ENCODE data around the gene SH2D3C. TPM values are rescaled to one million over a fixed set of nuclear protein-coding genes. Genes with fewer than 3 reads are reported as not detected.

Gene SH2D3C
- total and polyA plus RNA-seq, 9 donors, result 1.9 to 17.0 (median 4.6) TPM

DNA sequence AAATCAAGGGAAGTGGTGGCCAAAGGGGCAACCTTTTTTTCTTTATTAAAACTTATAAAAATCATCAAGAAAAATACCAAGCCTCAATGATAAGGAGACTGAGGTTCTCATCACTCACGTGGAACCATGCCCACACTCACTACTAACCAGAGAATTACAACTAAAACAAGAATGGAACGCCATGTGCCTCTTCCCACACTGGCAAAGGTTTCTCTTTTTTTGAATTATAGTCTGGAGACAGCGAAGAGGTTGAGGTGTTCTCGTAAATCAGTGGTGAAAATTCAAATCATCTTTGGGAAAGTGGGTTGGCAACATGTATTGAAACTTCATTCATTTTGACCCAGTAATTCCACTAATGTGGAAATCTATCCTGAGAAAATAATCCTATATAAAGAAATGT, 43.6 kb upstream of the SH2D3C start:
- intact Hi-C loops (cut with DNase I), result loop anchor here in 1 of 4 donors (5.0 kb wide), 1 partner anchor 310 kb away; no protein-coding TSS in a partner anchor
- TF ChIP-seq, protein P1, sequence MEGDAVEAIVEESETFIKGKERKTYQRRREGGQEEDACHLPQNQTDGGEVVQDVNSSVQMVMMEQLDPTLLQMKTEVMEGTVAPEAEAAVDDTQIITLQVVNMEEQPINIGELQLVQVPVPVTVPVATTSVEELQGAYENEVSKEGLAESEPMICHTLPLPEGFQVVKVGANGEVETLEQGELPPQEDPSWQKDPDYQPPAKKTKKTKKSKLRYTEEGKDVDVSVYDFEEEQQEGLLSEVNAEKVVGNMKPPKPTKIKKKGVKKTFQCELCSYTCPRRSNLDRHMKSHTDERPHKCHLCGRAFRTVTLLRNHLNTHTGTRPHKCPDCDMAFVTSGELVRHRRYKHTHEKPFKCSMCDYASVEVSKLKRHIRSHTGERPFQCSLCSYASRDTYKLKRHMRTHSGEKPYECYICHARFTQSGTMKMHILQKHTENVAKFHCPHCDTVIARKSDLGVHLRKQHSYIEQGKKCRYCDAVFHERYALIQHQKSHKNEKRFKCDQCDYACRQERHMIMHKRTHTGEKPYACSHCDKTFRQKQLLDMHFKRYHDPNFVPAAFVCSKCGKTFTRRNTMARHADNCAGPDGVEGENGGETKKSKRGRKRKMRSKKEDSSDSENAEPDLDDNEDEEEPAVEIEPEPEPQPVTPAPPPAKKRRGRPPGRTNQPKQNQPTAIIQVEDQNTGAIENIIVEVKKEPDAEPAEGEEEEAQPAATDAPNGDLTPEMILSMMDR (IDR thresholded peaks at IDR 0.05), result no peak
- TF ChIP-seq POLR2A (IDR thresholded peaks at IDR 0.05) (no peak), EP300 (IDR thresholded peaks at IDR 0.05) (peak; percentile 10)
- H3K27ac ChIP-seq, result no peak overlapping the region
- H3K4me1 ChIP-seq (ENCODE audit: insufficient read depth), result peaks cover 10% of the 10 kb centered on the region
- 13 to 29% (median 23%) methylated on average over 4 of the region's 4 CpGs for WGBS, 3 donors
- no peak overlapping the region for H3K4me3 ChIP-seq
- H3K27me3 ChIP-seq, result no peaks in the 10 kb centered on the region
- no peaks in the 10 kb centered on the region for H3K36me3 ChIP-seq
- no peaks in the 10 kb centered on the region for H3K9me3 ChIP-seq
- no peak for DNase-seq

DNA sequence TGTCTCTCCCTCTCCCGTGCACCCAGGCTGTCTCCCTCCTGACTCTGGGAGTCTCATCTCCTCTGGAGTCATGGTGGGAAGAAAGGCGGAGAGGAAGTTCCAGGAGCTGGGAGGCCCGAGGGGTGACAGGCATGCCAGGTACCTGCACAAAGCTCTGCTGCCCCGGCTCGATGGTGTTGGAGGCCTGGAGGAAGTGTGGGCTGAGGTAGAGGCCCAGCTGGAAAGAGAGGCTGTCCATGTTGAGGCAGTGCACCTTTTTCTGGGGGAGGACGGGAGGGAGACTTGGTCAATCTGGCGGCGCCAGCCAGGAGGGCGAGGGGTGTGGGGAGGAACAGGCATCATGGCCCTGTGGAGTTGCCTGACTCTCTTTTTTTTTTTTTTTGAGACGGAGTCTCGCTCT, 40.1 kb upstream of the SH2D3C start:
- no peak for TF ChIP-seq POLR2A (IDR thresholded peaks at IDR 0.05)
- no peak for TF ChIP-seq EP300 (IDR thresholded peaks at IDR 0.05)
- TF ChIP-seq, protein P1 (IDR thresholded peaks at IDR 0.05), result no peak
- DNase-seq, result no peak
- H3K4me3 ChIP-seq, result no peak overlapping the region
- H3K9me3 ChIP-seq, result no peaks in the 10 kb centered on the region
- H3K27ac ChIP-seq, result no peak overlapping the region
- peaks cover 3% of the 10 kb centered on the region for H3K4me1 ChIP-seq (ENCODE audit: insufficient read depth)
- intact Hi-C loops (cut with DNase I), result no loop called here
- H3K27me3 ChIP-seq, result no peaks in the 10 kb centered on the region
- 85 to 89% (median 86%) methylated on average over 11 of the region's 11 CpGs for WGBS, 3 donors
- no peaks in the 10 kb centered on the region for H3K36me3 ChIP-seq

DNA sequence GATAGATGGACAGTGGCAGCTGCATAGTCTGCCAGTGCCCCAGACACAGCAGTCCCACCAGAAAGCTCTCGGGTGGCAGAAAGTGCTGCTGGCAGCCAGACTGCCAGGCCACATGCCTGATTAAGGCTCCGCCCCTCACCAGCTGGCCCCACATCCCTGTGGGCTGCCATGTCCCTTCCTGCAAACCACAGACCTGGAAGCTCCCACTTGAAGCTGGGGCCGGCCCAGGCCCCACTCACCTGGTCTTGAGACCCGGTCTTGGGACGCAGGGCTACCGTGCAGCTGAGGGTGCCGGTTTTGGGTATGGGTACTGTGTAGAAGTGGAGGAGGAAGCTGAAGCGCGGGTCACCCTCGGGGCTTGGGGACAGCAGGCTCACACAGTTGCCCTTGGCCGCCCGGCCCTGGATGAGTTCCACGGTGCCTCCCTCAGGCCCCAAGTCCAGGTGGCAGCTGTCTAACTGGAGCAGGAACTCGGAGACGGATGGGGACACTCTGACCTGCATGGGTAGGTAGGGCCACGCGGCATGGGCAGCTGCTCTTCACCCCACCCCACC, 39.5 kb upstream of the SH2D3C start:
- 59 to 75% (median 67%) methylated on average over 17 of the region's 17 CpGs for WGBS, 3 donors
- Histone ChIP-seq H3K9me3 (no peaks in the 10 kb centered on the region), H3K27me3 (no peaks in the 10 kb centered on the region), H3K4me3 (no peak overlapping the region), H3K27ac (peak overlapping the region in 1 of 2 donors; percentile 17), H3K36me3 (no peaks in the 10 kb centered on the region), H3K4me1 (ENCODE audit: insufficient read depth) (peaks cover 3% of the 10 kb centered on the region)
- TF ChIP-seq, protein P1 (IDR thresholded peaks at IDR 0.05), result no peak
- TF ChIP-seq EP300 (IDR thresholded peaks at IDR 0.05), result no peak
- TF ChIP-seq POLR2A (IDR thresholded peaks at IDR 0.05), result no peak
- DNase-seq, result peak in 1 of 5 donors; percentile 26
- intact Hi-C loops (cut with DNase I), result no loop called here

DNA sequence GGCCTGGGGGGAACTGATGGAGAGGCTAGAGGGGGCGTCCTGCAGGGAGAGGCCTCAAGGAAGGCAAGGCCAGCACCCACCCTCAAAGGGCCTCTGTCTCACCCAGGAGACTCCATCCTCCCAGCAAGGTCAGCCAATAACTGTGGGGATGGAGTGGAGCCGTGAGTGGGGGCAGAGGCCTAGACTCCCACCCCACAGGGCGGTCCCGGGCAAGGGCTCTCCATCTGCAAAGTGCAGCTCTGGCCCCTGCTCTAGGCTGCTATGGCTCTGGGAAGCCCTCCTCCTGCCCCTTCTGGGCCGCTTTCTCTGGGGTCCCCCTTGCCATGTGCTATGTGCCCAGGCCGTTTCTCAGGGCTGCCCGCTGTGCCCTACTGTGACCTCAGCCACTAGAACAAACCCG, 38.3 kb upstream of the SH2D3C start:
- TF ChIP-seq EP300 (IDR thresholded peaks at IDR 0.05), result no peak
- TF ChIP-seq POLR2A (IDR thresholded peaks at IDR 0.05), result no peak
- TF ChIP-seq, protein P1 (IDR thresholded peaks at IDR 0.05), result no peak
- Histone ChIP-seq H3K27me3 (no peaks in the 10 kb centered on the region), H3K4me1 (ENCODE audit: insufficient read depth) (peaks cover 3% of the 10 kb centered on the region), H3K4me3 (no peak overlapping the region), H3K36me3 (no peaks in the 10 kb centered on the region), H3K27ac (peak overlapping the region; percentile 36 to 55), H3K9me3 (no peaks in the 10 kb centered on the region)
- intact Hi-C loops (cut with DNase I), result no loop called here
- WGBS, 3 donors, result 70 to 81% (median 76%) methylated on average over 8 of the region's 8 CpGs
- DNase-seq, result peak in 1 of 5 donors; percentile 23
